Measurements from ENCODE around the gene RPL10.

The RPL10 gene

DNA sequence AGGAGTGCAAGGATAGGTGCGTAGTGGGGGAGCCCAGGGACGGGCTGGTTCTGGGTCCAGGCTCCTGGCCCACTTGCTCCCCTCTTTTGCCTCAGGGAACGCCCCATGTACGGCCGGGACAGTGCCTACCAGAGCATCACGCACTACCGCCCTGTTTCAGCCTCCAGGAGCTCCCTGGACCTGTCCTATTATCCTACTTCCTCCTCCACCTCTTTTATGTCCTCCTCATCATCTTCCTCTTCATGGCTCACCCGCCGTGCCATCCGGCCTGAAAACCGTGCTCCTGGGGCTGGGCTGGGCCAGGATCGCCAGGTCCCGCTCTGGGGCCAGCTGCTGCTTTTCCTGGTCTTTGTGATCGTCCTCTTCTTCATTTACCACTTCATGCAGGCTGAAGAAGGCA, 17.4 kb upstream of the RPL10 start:
- no peak for ATAC-seq
- no peak for TF ChIP-seq ZFP3 (CRISPR knock-in tag; IDR thresholded peaks at IDR 0.05)
- TF ChIP-seq ISL1 (CRISPR knock-in tag; IDR thresholded peaks at IDR 0.05): no peak
- TF ChIP-seq, protein P1, sequence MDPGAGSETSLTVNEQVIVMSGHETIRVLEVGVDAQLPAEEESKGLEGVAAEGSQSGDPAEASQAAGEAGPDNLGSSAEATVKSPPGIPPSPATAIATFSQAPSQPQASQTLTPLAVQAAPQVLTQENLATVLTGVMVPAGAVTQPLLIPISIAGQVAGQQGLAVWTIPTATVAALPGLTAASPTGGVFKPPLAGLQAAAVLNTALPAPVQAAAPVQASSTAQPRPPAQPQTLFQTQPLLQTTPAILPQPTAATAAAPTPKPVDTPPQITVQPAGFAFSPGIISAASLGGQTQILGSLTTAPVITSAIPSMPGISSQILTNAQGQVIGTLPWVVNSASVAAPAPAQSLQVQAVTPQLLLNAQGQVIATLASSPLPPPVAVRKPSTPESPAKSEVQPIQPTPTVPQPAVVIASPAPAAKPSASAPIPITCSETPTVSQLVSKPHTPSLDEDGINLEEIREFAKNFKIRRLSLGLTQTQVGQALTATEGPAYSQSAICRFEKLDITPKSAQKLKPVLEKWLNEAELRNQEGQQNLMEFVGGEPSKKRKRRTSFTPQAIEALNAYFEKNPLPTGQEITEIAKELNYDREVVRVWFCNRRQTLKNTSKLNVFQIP (CRISPR knock-in tag; IDR thresholded peaks at IDR 0.05; ENCODE audit: borderline replicate concordance, low read depth): no peak
- TF ChIP-seq GLIS3 (CRISPR knock-in tag; IDR thresholded peaks at IDR 0.05): no peak
- no peak for TF ChIP-seq ZNF565 (CRISPR knock-in tag; conservative IDR thresholded peaks at IDR 0.05; ENCODE audit: low read depth)
- TF ChIP-seq TCF4 (CRISPR knock-in tag; IDR thresholded peaks at IDR 0.05; ENCODE audit: borderline replicate concordance): no peak
- TF ChIP-seq, protein P2, sequence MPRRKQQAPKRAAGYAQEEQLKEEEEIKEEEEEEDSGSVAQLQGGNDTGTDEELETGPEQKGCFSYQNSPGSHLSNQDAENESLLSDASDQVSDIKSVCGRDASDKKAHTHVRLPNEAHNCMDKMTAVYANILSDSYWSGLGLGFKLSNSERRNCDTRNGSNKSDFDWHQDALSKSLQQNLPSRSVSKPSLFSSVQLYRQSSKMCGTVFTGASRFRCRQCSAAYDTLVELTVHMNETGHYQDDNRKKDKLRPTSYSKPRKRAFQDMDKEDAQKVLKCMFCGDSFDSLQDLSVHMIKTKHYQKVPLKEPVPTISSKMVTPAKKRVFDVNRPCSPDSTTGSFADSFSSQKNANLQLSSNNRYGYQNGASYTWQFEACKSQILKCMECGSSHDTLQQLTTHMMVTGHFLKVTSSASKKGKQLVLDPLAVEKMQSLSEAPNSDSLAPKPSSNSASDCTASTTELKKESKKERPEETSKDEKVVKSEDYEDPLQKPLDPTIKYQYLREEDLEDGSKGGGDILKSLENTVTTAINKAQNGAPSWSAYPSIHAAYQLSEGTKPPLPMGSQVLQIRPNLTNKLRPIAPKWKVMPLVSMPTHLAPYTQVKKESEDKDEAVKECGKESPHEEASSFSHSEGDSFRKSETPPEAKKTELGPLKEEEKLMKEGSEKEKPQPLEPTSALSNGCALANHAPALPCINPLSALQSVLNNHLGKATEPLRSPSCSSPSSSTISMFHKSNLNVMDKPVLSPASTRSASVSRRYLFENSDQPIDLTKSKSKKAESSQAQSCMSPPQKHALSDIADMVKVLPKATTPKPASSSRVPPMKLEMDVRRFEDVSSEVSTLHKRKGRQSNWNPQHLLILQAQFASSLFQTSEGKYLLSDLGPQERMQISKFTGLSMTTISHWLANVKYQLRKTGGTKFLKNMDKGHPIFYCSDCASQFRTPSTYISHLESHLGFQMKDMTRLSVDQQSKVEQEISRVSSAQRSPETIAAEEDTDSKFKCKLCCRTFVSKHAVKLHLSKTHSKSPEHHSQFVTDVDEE (CRISPR knock-in tag; IDR thresholded peaks at IDR 0.05): no peak
- TF ChIP-seq, protein P3, sequence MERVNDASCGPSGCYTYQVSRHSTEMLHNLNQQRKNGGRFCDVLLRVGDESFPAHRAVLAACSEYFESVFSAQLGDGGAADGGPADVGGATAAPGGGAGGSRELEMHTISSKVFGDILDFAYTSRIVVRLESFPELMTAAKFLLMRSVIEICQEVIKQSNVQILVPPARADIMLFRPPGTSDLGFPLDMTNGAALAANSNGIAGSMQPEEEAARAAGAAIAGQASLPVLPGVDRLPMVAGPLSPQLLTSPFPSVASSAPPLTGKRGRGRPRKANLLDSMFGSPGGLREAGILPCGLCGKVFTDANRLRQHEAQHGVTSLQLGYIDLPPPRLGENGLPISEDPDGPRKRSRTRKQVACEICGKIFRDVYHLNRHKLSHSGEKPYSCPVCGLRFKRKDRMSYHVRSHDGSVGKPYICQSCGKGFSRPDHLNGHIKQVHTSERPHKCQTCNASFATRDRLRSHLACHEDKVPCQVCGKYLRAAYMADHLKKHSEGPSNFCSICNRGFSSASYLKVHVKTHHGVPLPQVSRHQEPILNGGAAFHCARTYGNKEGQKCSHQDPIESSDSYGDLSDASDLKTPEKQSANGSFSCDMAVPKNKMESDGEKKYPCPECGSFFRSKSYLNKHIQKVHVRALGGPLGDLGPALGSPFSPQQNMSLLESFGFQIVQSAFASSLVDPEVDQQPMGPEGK (CRISPR knock-in tag; IDR thresholded peaks at IDR 0.05; ENCODE audit: borderline replicate concordance): no peak
- no peak for TF ChIP-seq ZFP30 (CRISPR knock-in tag; IDR thresholded peaks at IDR 0.05)
- TF ChIP-seq OSR1 (CRISPR knock-in tag; IDR thresholded peaks at IDR 0.05): no peak
- TF ChIP-seq, protein P4, sequence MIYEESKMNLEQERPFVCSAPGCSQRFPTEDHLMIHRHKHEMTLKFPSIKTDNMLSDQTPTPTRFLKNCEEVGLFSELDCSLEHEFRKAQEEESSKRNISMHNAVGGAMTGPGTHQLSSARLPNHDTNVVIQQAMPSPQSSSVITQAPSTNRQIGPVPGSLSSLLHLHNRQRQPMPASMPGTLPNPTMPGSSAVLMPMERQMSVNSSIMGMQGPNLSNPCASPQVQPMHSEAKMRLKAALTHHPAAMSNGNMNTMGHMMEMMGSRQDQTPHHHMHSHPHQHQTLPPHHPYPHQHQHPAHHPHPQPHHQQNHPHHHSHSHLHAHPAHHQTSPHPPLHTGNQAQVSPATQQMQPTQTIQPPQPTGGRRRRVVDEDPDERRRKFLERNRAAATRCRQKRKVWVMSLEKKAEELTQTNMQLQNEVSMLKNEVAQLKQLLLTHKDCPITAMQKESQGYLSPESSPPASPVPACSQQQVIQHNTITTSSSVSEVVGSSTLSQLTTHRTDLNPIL (CRISPR knock-in tag; IDR thresholded peaks at IDR 0.05; ENCODE audit: low read depth): no peak
- no peak for TF ChIP-seq CSDC2 (CRISPR knock-in tag; IDR thresholded peaks at IDR 0.05)
- TF ChIP-seq ZC3H10 (CRISPR knock-in tag; IDR thresholded peaks at IDR 0.05): no peak

DNA sequence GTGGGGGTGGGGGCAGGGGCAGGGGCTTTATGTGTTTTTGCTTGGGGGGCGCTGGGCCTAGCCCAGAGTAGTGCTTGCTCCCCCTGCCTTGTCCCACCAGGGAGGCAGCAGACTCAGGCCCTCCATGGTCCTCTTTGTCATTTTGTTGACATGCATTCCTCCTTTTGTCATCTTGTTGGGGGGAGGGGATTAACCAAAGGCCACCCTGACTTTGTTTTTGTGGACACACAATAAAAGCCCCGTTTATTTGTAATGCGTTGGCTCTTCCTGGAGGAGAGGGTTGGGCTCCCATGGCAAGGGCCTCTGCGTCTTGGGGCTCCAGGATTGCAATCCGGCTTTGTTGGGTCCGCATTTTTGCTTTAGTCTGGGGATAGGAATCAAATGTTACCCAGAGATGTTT, 16.9 kb upstream of the RPL10 start:
- no peak for TF ChIP-seq ARNTL (CRISPR knock-in tag; IDR thresholded peaks at IDR 0.05; ENCODE audit: borderline replicate concordance, low read depth)
- TF ChIP-seq, protein P3 (CRISPR knock-in tag; IDR thresholded peaks at IDR 0.05; ENCODE audit: borderline replicate concordance): no peak
- TF ChIP-seq OSR1 (CRISPR knock-in tag; IDR thresholded peaks at IDR 0.05): no peak
- no peak for TF ChIP-seq ZNF70 (CRISPR knock-in tag; IDR thresholded peaks at IDR 0.05)
- TF ChIP-seq ISL1 (CRISPR knock-in tag; IDR thresholded peaks at IDR 0.05): no peak
- TF ChIP-seq PPARA (CRISPR knock-in tag; IDR thresholded peaks at IDR 0.05; ENCODE audit: borderline replicate concordance): no peak
- TF ChIP-seq, protein P4 (CRISPR knock-in tag; IDR thresholded peaks at IDR 0.05; ENCODE audit: low read depth): no peak
- no peak for TF ChIP-seq CSDC2 (CRISPR knock-in tag; IDR thresholded peaks at IDR 0.05)
- TF ChIP-seq RARB (CRISPR knock-in tag; IDR thresholded peaks at IDR 0.05): no peak
- TF ChIP-seq ZNF8 (CRISPR knock-in tag; IDR thresholded peaks at IDR 0.05): no peak
- TF ChIP-seq, protein P1 (CRISPR knock-in tag; IDR thresholded peaks at IDR 0.05; ENCODE audit: borderline replicate concordance, low read depth): no peak
- no peak for TF ChIP-seq BACH2 (CRISPR knock-in tag; IDR thresholded peaks at IDR 0.05; ENCODE audit: borderline replicate concordance)
- no peak for TF ChIP-seq ZC3H10 (CRISPR knock-in tag; IDR thresholded peaks at IDR 0.05)
- no peak for TF ChIP-seq SNAI2 (CRISPR knock-in tag; IDR thresholded peaks at IDR 0.05)
- TF ChIP-seq ZNF565 (CRISPR knock-in tag; conservative IDR thresholded peaks at IDR 0.05; ENCODE audit: low read depth): no peak
- TF ChIP-seq, protein P2 (CRISPR knock-in tag; IDR thresholded peaks at IDR 0.05): no peak
- TF ChIP-seq GLIS3 (CRISPR knock-in tag; IDR thresholded peaks at IDR 0.05): no peak
- TF ChIP-seq, protein P5, sequence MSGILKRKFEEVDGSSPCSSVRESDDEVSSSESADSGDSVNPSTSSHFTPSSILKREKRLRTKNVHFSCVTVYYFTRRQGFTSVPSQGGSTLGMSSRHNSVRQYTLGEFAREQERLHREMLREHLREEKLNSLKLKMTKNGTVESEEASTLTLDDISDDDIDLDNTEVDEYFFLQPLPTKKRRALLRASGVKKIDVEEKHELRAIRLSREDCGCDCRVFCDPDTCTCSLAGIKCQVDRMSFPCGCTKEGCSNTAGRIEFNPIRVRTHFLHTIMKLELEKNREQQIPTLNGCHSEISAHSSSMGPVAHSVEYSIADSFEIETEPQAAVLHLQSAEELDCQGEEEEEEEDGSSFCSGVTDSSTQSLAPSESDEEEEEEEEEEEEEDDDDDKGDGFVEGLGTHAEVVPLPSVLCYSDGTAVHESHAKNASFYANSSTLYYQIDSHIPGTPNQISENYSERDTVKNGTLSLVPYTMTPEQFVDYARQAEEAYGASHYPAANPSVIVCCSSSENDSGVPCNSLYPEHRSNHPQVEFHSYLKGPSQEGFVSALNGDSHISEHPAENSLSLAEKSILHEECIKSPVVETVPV (CRISPR knock-in tag; IDR thresholded peaks at IDR 0.05): no peak

More for the DNA sequence above, 16.9 kb upstream of the RPL10 start:
- no peak for ATAC-seq

Data from SK-N-SH treated with all-trans-retinoic acid at 6 μM for 48 hours (cell line).